Thoracic aorta (tissue), 2 donors: ENCODE results near the gene KNSTRN. TPM values are rescaled to one million over a fixed set of nuclear protein-coding genes. Genes with fewer than 3 reads are reported as not detected.

Source experiments
- ATAC-seq: fragments of 150-250 bp; one replicate; pipeline ENCODE4 v1.8.0; 2017; ENCODE audit warnings: low read depth; ENCODE audit not compliant: insufficient number of reproducible peaks, low FRiP score
- DNase-seq: peaks from one replicate; pipeline ENCODE4 v3.0.0-alpha.2; 2020; ENCODE audit warnings: low spot score
- H3K27ac ChIP-seq, 2 donors: fragments of 200-600 bp; sonication (generic); 1 replicate in 1 of 2; 2 replicates in 1 of 2; pipeline ENCODE4 v1.5.1; 2016; ENCODE audit warnings: mild to moderate bottlenecking in 2 of 2, moderate library complexity in 2 of 2
- H3K27me3 ChIP-seq: fragments of 200-600 bp; sonication (generic); replicated peaks from 2 replicates; pipeline ENCODE4 v1.6.0; 2016; ENCODE audit warnings: mild to moderate bottlenecking; ENCODE audit not compliant: insufficient read depth
- H3K36me3 ChIP-seq: fragments of 200-600 bp; sonication (generic); one replicate; pipeline ENCODE4 v1.5.1; 2016
- H3K4me1 ChIP-seq, 2 donors: fragments of 200-600 bp; sonication (generic); 1 replicate in 1 of 2; 2 replicates in 1 of 2; pipeline versions ENCODE4 v1.5.1 to v1.6.0; 2016; ENCODE audit warnings: low read depth in 2 of 2, mild to moderate bottlenecking in 1 of 2; ENCODE audit not compliant: control insufficient read depth in 1 of 2
- H3K4me3 ChIP-seq: fragments of 200-600 bp; sonication (generic); 2 replicates; pipeline ENCODE4 v1.5.1; 2016; ENCODE audit warnings: mild to moderate bottlenecking
- H3K9me3 ChIP-seq: fragments of 200-600 bp; sonication (generic); 2 replicates; pipeline ENCODE4 v1.5.1; 2016
- CTCF ChIP-seq: fragments of 200-600 bp; sonication (generic); IDR thresholded peaks from one replicate; pipeline ENCODE4 v1.5.1; 2019; ENCODE audit warnings: antibody characterized with exemption
- total RNA-seq, 2 donors: library from RNA; depleted of rRNA; stranded (reverse); fragments of >200 nt; gene quantifications; one replicate each; pipeline versions ENCODE4 v1.1.0 to v1.2.3, GENCODE V29; 2016

KNSTRN gene
- total RNA-seq, 2 donors from 2014 or later, result 4.5 to 5.8 TPM

- H3K27me3 ChIP-seq, result no peaks in the 10 kb centered on the region
- no peaks in the 10 kb centered on the region for H3K36me3 ChIP-seq
- peaks cover 6 to 8% of the 10 kb centered on the region in 2 donors for H3K4me1 ChIP-seq
- ATAC-seq (no peak), DNase-seq (no peak)
- no peaks in the 10 kb centered on the region for H3K9me3 ChIP-seq
- TF ChIP-seq CTCF, result no peak
- H3K4me3 ChIP-seq, result no peak overlapping the region
- no peak overlapping the region for H3K27ac ChIP-seq
These were observed 4.9 kb upstream of the KNSTRN start for GRCh38 chr15:40377606-40378005.

- no peak for ATAC-seq
- Histone ChIP-seq H3K4me1 (peaks cover 10 to 19% of the 10 kb centered on the region in 2 donors), H3K36me3 (no peaks in the 10 kb centered on the region), H3K27ac (no peak overlapping the region), H3K9me3 (no peaks in the 10 kb centered on the region), H3K27me3 (no peaks in the 10 kb centered on the region), H3K4me3 (no peak overlapping the region)
- DNase-seq, result no peak
- no peak for TF ChIP-seq CTCF
These were observed 3.1 kb upstream of the KNSTRN start for GRCh38 chr15:40379374-40379773.

- DNase-seq, result peak; percentile 54
- H3K27ac ChIP-seq, result peak overlapping the region in 1 of 2 donors; percentile 31
These were observed 2.7 kb upstream of the KNSTRN start for GRCh38 chr15:40379853-40380252.

GRCh38 chr15:40380636-40381035 lies 1.9 kb upstream of the KNSTRN start:
- Histone ChIP-seq H3K9me3 (no peaks in the 10 kb centered on the region), H3K4me1 (peaks cover 10 to 19% of the 10 kb centered on the region in 2 donors), H3K4me3 (no peak overlapping the region), H3K36me3 (no peaks in the 10 kb centered on the region), H3K27ac (peak overlapping the region in 1 of 2 donors; percentile 31), H3K27me3 (no peaks in the 10 kb centered on the region)
- DNase-seq (no peak), ATAC-seq (no peak)
- TF ChIP-seq CTCF, result no peak

More at GRCh38 chr15:40379853-40380252, 2.7 kb upstream of the KNSTRN start:
- Histone ChIP-seq H3K36me3 (no peaks in the 10 kb centered on the region), H3K4me1 (peaks cover 10 to 19% of the 10 kb centered on the region in 2 donors), H3K27me3 (no peaks in the 10 kb centered on the region), H3K4me3 (no peak overlapping the region), H3K9me3 (no peaks in the 10 kb centered on the region)
- no peak for TF ChIP-seq CTCF
- ATAC-seq, result peak; percentile 42

- Histone ChIP-seq H3K4me3 (peak overlapping the region; percentile 91), H3K9me3 (no peaks in the 10 kb centered on the region), H3K4me1 (peaks cover 10 to 19% of the 10 kb centered on the region in 2 donors), H3K27me3 (no peaks in the 10 kb centered on the region), H3K36me3 (no peaks in the 10 kb centered on the region), H3K27ac (no peak overlapping the region)
- DNase-seq (no peak), ATAC-seq (no peak)
- TF ChIP-seq CTCF, result no peak
These were observed 547 bp upstream of the KNSTRN start for GRCh38 chr15:40381818-40382529.
